GM10248 (cell line): ENCODE results near the gene ARL16.

ENCODE experiments used
- CTCF ChIA-PET: fragments of 300-600 bp; sonication (Branson Sonifier 250); formaldehyde crosslinking; extraction: SDS; loops from one replicate; lab custom pipeline; 2021; ENCODE audit warnings: antibody characterized with exemption; lab: Yijun Ruan, JAX
- POLR2A ChIA-PET: fragments of 350-650 bp; sonication (Branson Sonifier 250); formaldehyde crosslinking; extraction: SDS; loops from one replicate; lab custom pipeline; 2020; ENCODE audit warnings: antibody characterized with exemption; lab: Yijun Ruan, JAX
- DNase-seq: peaks from one replicate; pipeline ENCODE4 v3.0.0; 2012; ENCODE audit errors: extremely low spot score
- CTCF ChIP-seq: IDR thresholded peaks from 2 replicates; pipeline ENCODE4 v1.5.1; 2012; ENCODE audit warnings: mild to moderate bottlenecking, low read depth; ENCODE audit errors: extremely low read depth, missing control alignments, control extremely low read depth

ARL16 gene

GRCh38 chr17:81631482-81631881 lies 52.1 kb downstream of the ARL16 start:
- no peak for TF ChIP-seq CTCF
- DNase-seq: no peak
- CTCF ChIA-PET: interaction anchor here (0.5 to 1.9 kb wide), 2 partner anchors 30 to 88 kb away, joined by 3 to 8 read pairs; no protein-coding TSS in a partner anchor
- POLR2A ChIA-PET: interaction anchor here (0.6 kb wide), 2 partner anchors 9 to 238 kb away, joined by 3 to 6 read pairs; no protein-coding TSS in a partner anchor
